Measurements from ENCODE around the gene KRTAP5-6.

DNA sequence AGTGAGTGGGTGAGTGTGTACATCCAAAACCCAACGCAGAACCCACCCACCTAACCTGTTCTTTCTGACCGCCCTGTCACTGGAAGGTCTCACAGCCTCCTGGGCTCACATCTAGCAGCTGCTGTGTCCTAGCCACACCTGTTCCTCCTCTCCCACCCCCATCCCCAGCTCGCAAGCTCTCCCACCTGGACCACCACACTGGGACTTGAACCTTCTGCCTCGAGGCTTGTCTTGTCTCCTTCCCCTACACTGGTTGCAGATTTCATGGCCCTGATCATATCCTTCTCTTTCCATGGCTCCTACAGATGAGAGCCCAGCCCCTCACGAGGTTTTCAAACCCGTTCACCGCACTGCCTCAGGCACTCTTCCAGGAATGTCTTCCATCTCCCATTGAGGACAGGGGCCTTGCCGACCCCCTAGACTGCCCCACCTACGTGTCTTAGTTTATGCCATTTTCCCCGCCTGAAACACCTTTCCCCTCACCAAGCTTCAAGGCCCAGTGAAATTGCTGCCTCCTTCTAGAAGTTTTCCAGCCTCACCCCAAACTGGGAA is 46.7 kb downstream of the KRTAP5-6 start:
- TF ChIP-seq NFIC (IDR thresholded peaks at IDR 0.05) = no peak
- TF ChIP-seq, protein P1, sequence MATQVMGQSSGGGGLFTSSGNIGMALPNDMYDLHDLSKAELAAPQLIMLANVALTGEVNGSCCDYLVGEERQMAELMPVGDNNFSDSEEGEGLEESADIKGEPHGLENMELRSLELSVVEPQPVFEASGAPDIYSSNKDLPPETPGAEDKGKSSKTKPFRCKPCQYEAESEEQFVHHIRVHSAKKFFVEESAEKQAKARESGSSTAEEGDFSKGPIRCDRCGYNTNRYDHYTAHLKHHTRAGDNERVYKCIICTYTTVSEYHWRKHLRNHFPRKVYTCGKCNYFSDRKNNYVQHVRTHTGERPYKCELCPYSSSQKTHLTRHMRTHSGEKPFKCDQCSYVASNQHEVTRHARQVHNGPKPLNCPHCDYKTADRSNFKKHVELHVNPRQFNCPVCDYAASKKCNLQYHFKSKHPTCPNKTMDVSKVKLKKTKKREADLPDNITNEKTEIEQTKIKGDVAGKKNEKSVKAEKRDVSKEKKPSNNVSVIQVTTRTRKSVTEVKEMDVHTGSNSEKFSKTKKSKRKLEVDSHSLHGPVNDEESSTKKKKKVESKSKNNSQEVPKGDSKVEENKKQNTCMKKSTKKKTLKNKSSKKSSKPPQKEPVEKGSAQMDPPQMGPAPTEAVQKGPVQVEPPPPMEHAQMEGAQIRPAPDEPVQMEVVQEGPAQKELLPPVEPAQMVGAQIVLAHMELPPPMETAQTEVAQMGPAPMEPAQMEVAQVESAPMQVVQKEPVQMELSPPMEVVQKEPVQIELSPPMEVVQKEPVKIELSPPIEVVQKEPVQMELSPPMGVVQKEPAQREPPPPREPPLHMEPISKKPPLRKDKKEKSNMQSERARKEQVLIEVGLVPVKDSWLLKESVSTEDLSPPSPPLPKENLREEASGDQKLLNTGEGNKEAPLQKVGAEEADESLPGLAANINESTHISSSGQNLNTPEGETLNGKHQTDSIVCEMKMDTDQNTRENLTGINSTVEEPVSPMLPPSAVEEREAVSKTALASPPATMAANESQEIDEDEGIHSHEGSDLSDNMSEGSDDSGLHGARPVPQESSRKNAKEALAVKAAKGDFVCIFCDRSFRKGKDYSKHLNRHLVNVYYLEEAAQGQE (IDR thresholded peaks at IDR 0.05; ENCODE audit: low read depth) = no peak
